OCI-LY1 (cell line): ENCODE data around the gene CACNA2D1.

Source experiments
- EZH2 ChIP-seq: fragments of 200-600 bp; sonication (generic), shearing (Covaris generic); IDR thresholded peaks from 2 replicates; pipeline ENCODE4 v1.8.0; 2017; ENCODE audit warnings: borderline replicate concordance, mixed run types, mild to moderate bottlenecking, antibody characterized with exemption, low read length, moderate library complexity, mixed read lengths
- TF ChIP-seq, protein P1 (sequence below): fragments of 200-600 bp; sonication (generic), shearing (Covaris generic); IDR thresholded peaks from 2 replicates; pipeline ENCODE4 v1.5.1; 2017; ENCODE audit warnings: mild to moderate bottlenecking, antibody characterized with exemption, low read length, moderate library complexity, mixed read lengths

DNA sequence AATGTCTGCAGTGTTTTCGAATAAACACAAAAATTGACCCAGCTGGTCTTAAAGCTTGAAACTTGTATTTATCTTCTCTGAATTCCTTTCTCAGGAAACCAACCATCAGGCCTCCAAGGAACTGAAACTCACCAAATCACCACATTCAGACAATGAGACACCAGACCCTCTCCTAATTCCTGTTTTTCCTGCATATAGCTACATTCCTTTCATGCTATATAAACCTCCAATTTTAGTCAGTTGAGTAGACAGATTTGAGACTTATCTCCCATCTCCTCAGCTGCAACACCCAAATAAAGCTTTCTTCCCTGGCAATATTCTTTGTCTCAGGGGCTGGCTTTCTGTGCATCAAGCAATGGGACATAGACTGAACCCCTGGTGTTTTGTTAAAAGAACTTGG is 317.0 kb downstream of the CACNA2D1 start:
- TF ChIP-seq, protein P1, sequence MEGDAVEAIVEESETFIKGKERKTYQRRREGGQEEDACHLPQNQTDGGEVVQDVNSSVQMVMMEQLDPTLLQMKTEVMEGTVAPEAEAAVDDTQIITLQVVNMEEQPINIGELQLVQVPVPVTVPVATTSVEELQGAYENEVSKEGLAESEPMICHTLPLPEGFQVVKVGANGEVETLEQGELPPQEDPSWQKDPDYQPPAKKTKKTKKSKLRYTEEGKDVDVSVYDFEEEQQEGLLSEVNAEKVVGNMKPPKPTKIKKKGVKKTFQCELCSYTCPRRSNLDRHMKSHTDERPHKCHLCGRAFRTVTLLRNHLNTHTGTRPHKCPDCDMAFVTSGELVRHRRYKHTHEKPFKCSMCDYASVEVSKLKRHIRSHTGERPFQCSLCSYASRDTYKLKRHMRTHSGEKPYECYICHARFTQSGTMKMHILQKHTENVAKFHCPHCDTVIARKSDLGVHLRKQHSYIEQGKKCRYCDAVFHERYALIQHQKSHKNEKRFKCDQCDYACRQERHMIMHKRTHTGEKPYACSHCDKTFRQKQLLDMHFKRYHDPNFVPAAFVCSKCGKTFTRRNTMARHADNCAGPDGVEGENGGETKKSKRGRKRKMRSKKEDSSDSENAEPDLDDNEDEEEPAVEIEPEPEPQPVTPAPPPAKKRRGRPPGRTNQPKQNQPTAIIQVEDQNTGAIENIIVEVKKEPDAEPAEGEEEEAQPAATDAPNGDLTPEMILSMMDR = no peak
- no peak for TF ChIP-seq EZH2
